ENCODE data around the gene SIDT1.

SIDT1 gene

DNA sequence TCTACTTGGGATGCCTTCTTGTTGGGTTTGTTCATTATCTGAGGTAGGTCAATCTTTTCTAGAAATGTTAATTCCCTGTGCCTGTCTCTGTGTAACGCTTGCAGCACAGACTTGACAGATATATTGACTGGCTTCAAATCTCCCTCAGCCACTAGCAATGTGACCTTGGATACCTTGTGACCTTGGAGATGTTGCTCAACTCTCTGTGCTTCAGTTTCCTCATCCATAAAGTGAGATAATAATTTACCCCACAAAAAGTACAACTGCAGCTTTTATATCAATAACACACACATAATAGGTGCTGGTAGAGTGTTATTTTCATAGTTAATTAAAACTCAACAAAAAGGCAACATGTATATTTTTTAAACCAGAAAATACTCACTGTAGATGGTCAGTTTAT is 52.9 kb downstream of the SIDT1 start:
- Histone ChIP-seq H3K9me3 (ENCODE audit: control insufficient read depth in 1 of 2, low read length in 2 of 2) (no peaks in the 10 kb centered on the region), H3K27me3 (ENCODE audit: control insufficient read depth in 1 of 2, insufficient read depth in 2 of 2, low read length in 2 of 2) (no peaks in the 10 kb centered on the region), H3K27ac (ENCODE audit: low read depth, low read length) (no peak overlapping the region), H3K4me3 (ENCODE audit: low read depth in 1 of 2, low read length in 2 of 2) (no peak overlapping the region), H3K9ac (ENCODE audit: low read depth in 1 of 2, low read length in 2 of 2) (no peak overlapping the region), H3K4me1 (ENCODE audit: control insufficient read depth in 1 of 2, insufficient read depth in 2 of 2, low read length in 2 of 2) (no peaks in the 10 kb centered on the region), H3K36me3 (ENCODE audit: control insufficient read depth in 1 of 2, insufficient read depth in 2 of 2, low read length in 2 of 2) (peaks cover 0 to 3% of the 10 kb centered on the region in 2 donors)

DNA sequence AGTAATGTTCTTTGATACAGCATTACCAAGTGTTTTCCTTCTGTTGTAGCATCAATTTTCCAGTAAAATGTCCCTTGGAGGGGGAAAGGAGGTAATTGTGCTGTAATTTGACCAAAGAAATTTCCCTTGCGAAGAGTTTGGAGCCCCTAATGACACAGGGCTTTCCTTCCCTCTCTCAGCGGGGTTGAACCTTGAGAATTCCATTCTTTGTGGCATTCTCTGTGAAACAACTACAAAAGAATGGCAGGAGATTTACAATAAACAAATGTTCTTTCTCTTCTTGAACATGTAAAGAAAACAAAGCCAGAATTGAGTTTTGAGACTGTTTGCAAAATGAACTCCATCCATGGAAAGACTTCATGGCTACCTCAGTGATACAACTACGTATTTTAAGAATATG is 53.4 kb downstream of the SIDT1 start:
- Histone ChIP-seq H3K27me3 (ENCODE audit: control insufficient read depth in 1 of 2, insufficient read depth in 2 of 2, low read length in 2 of 2) (no peaks in the 10 kb centered on the region), H3K4me3 (ENCODE audit: low read depth in 1 of 2, low read length in 2 of 2) (no peak overlapping the region), H3K9ac (ENCODE audit: low read depth in 1 of 2, low read length in 2 of 2) (no peak overlapping the region), H3K36me3 (ENCODE audit: control insufficient read depth in 1 of 2, insufficient read depth in 2 of 2, low read length in 2 of 2) (peaks cover 0 to 3% of the 10 kb centered on the region in 2 donors), H3K4me1 (ENCODE audit: control insufficient read depth in 1 of 2, insufficient read depth in 2 of 2, low read length in 2 of 2) (no peaks in the 10 kb centered on the region), H3K9me3 (ENCODE audit: control insufficient read depth in 1 of 2, low read length in 2 of 2) (no peaks in the 10 kb centered on the region), H3K27ac (ENCODE audit: low read depth, low read length) (no peak overlapping the region)

DNA sequence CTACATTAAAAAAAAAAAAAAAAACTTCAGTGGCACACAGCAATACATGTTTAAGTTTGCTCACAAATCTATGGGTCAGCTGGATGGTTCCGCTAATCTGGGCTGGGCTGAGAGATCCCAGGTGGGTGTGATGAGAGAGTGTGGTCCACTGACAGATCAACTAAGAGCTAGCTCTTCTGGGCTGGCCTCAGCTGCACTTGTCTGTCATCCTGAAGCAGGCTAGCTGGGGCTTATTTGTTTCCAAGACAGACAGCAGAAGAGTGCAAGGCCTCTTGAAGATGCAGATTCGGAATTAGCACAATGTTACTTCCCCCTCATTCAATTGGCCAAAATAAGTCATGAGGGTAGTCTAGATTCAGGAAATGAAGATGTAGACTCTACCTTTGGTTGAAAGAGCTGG is 56.5 kb downstream of the SIDT1 start:
- Histone ChIP-seq H3K9me3 (ENCODE audit: control insufficient read depth in 1 of 2, low read length in 2 of 2) (no peaks in the 10 kb centered on the region), H3K27me3 (ENCODE audit: control insufficient read depth in 1 of 2, insufficient read depth in 2 of 2, low read length in 2 of 2) (no peaks in the 10 kb centered on the region), H3K4me1 (ENCODE audit: control insufficient read depth in 1 of 2, insufficient read depth in 2 of 2, low read length in 2 of 2) (no peaks in the 10 kb centered on the region), H3K27ac (ENCODE audit: low read depth, low read length) (no peak overlapping the region), H3K9ac (ENCODE audit: low read depth in 1 of 2, low read length in 2 of 2) (no peak overlapping the region), H3K4me3 (ENCODE audit: low read depth in 1 of 2, low read length in 2 of 2) (no peak overlapping the region), H3K36me3 (ENCODE audit: control insufficient read depth in 1 of 2, insufficient read depth in 2 of 2, low read length in 2 of 2) (no peaks in the 10 kb centered on the region)

DNA sequence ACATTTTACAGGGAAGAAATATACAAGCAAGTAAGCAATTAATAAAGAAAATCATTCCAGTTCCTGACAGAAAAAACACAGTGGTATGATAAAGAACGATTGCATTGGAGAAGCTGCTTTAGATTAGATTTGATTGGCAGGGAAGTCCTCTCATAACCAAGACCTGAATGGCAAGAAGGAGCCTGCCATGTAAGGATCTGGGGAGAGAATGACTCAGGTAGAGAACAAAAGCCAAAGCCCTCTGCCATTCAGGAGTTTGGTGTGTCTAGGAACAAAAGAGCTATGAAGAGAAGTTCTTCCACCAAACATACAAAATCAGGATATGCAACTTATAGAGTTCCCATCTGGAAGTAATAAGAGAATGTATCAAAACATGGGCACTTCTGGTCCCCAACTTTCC is 57.6 kb downstream of the SIDT1 start:
- H3K9me3 ChIP-seq (ENCODE audit: control insufficient read depth in 1 of 2, low read length in 2 of 2): no peaks in the 10 kb centered on the region
- no peaks in the 10 kb centered on the region for H3K4me1 ChIP-seq (ENCODE audit: control insufficient read depth in 1 of 2, insufficient read depth in 2 of 2, low read length in 2 of 2)
- no peak overlapping the region for H3K9ac ChIP-seq (ENCODE audit: low read depth in 1 of 2, low read length in 2 of 2)
- H3K36me3 ChIP-seq (ENCODE audit: control insufficient read depth in 1 of 2, insufficient read depth in 2 of 2, low read length in 2 of 2): no peaks in the 10 kb centered on the region
- no peak overlapping the region for H3K27ac ChIP-seq (ENCODE audit: low read depth, low read length)
- no peak overlapping the region for H3K4me3 ChIP-seq (ENCODE audit: low read depth in 1 of 2, low read length in 2 of 2)
- no peaks in the 10 kb centered on the region for H3K27me3 ChIP-seq (ENCODE audit: control insufficient read depth in 1 of 2, insufficient read depth in 2 of 2, low read length in 2 of 2)

DNA sequence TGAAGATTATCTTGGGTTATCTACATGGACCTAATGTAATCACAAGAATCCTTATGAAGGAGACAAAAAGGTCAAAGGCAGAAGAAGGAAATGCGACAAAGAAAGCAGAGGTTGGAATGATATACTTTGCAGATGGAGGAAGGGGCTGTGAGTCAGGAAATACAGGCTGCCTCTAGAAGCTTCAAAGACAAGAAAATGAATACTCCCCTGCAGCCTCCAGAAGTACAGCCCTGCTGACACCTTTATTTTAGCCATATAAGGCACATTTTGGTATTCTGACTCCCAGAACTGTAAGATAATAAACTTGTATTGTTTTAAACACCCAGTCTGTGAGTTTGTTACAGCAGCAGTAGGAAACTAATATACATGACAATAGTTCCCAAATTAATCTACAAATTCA is 58.6 kb downstream of the SIDT1 start:
- Histone ChIP-seq H3K27ac (ENCODE audit: low read depth, low read length) (no peak overlapping the region), H3K9ac (ENCODE audit: low read depth in 1 of 2, low read length in 2 of 2) (no peak overlapping the region), H3K36me3 (ENCODE audit: control insufficient read depth in 1 of 2, insufficient read depth in 2 of 2, low read length in 2 of 2) (no peaks in the 10 kb centered on the region), H3K4me1 (ENCODE audit: control insufficient read depth in 1 of 2, insufficient read depth in 2 of 2, low read length in 2 of 2) (no peaks in the 10 kb centered on the region), H3K9me3 (ENCODE audit: control insufficient read depth in 1 of 2, low read length in 2 of 2) (no peaks in the 10 kb centered on the region), H3K27me3 (ENCODE audit: control insufficient read depth in 1 of 2, insufficient read depth in 2 of 2, low read length in 2 of 2) (no peaks in the 10 kb centered on the region), H3K4me3 (ENCODE audit: low read depth in 1 of 2, low read length in 2 of 2) (no peak overlapping the region)

DNA sequence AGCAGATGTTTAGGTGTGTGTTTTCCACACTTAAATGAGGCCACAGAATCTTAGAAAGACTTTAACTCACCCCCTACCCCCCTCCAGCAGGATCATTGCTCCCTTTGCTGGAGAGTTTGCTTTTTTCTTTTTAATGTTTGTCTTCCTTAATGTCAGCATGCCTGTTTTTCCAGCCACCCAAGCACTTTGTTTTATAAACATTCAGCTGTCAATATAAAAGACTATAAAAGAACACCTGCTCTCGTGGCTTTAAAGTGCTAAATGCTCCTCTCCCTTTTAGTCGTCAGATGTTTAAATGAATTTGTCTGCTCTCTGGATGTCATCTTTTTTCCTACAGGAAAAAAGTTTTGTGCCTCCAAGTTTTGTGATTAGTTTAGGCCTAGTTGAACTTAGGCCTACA is 61.7 kb downstream of the SIDT1 start:
- H3K4me3 ChIP-seq (ENCODE audit: low read depth in 1 of 2, low read length in 2 of 2): no peak overlapping the region
- no peak overlapping the region for H3K27ac ChIP-seq (ENCODE audit: low read depth, low read length)
- no peaks in the 10 kb centered on the region for H3K36me3 ChIP-seq (ENCODE audit: control insufficient read depth in 1 of 2, insufficient read depth in 2 of 2, low read length in 2 of 2)
- no peak overlapping the region for H3K9ac ChIP-seq (ENCODE audit: low read depth in 1 of 2, low read length in 2 of 2)
- no peaks in the 10 kb centered on the region for H3K9me3 ChIP-seq (ENCODE audit: control insufficient read depth in 1 of 2, low read length in 2 of 2)
- no peaks in the 10 kb centered on the region for H3K27me3 ChIP-seq (ENCODE audit: control insufficient read depth in 1 of 2, insufficient read depth in 2 of 2, low read length in 2 of 2)
- no peaks in the 10 kb centered on the region for H3K4me1 ChIP-seq (ENCODE audit: control insufficient read depth in 1 of 2, insufficient read depth in 2 of 2, low read length in 2 of 2)

DNA sequence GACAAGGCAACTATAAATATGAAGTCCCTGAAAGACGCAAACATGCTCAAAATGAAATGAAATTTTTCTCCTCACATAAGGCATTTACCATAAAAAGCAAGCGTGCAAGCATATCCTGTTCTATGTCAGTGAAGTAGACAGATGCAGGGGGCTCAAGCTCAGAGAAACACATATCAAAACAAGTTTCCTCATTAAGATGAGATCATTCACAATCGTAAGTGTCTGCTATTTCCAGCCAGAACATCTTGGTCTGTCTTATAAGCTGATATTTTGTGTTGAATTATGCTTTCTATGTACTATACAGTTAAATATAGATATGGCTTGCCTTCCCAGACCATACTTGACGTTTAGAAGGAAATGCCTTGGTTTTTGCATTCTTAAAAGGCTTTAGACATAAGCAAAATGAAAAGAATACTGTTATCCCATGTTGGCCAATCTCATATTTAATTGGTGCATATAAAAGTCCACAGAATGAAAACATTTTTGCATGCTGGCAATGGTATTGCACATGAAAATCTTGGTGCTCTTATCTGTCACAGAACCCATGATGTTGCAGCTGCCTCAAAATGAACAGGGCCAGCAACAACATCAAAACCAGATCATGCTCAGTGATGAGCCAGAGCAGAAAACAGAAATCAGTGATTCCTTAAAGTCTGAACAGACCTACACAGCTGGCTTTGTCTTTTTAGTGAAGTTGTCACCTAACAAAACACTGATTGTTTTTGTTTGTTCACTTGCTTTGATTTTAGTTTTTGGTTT is 65.4 kb downstream of the SIDT1 start:
- Histone ChIP-seq H3K9ac (ENCODE audit: low read depth in 1 of 2, low read length in 2 of 2) (no peak overlapping the region), H3K4me1 (ENCODE audit: control insufficient read depth in 1 of 2, insufficient read depth in 2 of 2, low read length in 2 of 2) (no peaks in the 10 kb centered on the region), H3K9me3 (ENCODE audit: control insufficient read depth in 1 of 2, low read length in 2 of 2) (no peaks in the 10 kb centered on the region), H3K27ac (ENCODE audit: low read depth, low read length) (no peak overlapping the region), H3K27me3 (ENCODE audit: control insufficient read depth in 1 of 2, insufficient read depth in 2 of 2, low read length in 2 of 2) (no peaks in the 10 kb centered on the region), H3K36me3 (ENCODE audit: control insufficient read depth in 1 of 2, insufficient read depth in 2 of 2, low read length in 2 of 2) (no peaks in the 10 kb centered on the region), H3K4me3 (ENCODE audit: low read depth in 1 of 2, low read length in 2 of 2) (no peak overlapping the region)

DNA sequence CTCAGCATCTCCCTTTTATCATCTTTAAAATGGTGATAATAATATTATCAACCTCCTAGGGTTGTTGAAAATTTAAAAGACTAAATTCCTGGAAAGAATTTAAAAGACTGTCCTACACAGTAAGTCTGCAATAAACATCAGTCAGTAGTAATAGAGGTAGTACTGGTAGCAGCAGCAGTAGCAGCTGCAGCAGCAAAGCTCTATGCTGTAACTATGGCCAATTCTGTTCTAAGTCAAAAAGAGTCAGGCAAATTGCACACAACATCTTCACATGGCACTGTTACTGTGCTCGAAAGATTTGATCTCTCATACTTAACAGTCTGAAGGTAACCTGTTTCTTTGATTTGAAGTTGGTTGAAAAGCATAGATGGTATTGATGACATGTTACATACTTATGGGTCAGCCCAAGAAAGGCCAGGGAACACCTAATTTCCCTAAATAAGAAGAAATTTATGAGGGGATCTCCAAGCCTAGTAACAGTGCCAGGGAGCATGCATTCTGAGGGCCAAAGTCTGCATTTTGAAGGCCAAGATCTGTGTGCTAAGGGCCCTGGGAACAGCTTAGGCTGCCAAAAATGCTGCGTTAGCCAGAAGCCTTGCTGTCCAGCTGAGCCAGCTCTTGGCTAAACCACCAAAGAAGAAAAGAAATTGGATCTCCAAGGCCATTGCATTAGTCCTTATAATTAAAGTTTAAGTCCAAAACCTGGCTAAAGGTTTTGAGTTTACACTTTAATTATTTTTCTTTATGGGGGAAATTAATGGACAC is 68.2 kb downstream of the SIDT1 start:
- Histone ChIP-seq H3K27ac (ENCODE audit: low read depth, low read length) (no peak overlapping the region), H3K27me3 (ENCODE audit: control insufficient read depth in 1 of 2, insufficient read depth in 2 of 2, low read length in 2 of 2) (no peaks in the 10 kb centered on the region), H3K9me3 (ENCODE audit: control insufficient read depth in 1 of 2, low read length in 2 of 2) (no peaks in the 10 kb centered on the region), H3K9ac (ENCODE audit: low read depth in 1 of 2, low read length in 2 of 2) (no peak overlapping the region), H3K4me1 (ENCODE audit: control insufficient read depth in 1 of 2, insufficient read depth in 2 of 2, low read length in 2 of 2) (no peaks in the 10 kb centered on the region), H3K36me3 (ENCODE audit: control insufficient read depth in 1 of 2, insufficient read depth in 2 of 2, low read length in 2 of 2) (no peaks in the 10 kb centered on the region), H3K4me3 (ENCODE audit: low read depth in 1 of 2, low read length in 2 of 2) (no peak overlapping the region)

DNA sequence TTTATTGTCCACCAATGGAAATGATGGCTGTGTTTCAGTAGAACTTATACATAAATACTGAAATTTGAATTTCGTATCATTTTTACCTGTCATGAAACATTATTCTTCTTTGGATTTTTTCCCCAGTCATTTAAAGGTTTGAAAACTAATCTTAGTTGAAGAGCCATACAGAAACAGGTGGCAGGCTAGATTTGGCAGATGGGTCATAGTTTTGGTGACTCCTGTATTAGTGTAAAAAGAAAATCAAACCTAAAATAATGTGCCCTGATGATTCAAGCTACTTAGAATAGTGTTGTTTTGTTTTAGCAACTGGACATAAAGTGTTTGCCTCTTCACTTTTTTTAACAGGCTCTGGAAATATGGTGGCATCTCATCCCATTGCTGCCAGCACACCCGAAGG is 68.9 kb downstream of the SIDT1 start:
- peaks cover 0 to under 1% of the 10 kb centered on the region in 2 donors for H3K4me1 ChIP-seq (ENCODE audit: control insufficient read depth in 1 of 2, insufficient read depth in 2 of 2, low read length in 2 of 2)
- H3K9ac ChIP-seq (ENCODE audit: low read depth in 1 of 2, low read length in 2 of 2): no peak overlapping the region
- no peak overlapping the region for H3K4me3 ChIP-seq (ENCODE audit: low read depth in 1 of 2, low read length in 2 of 2)
- no peaks in the 10 kb centered on the region for H3K27me3 ChIP-seq (ENCODE audit: control insufficient read depth in 1 of 2, insufficient read depth in 2 of 2, low read length in 2 of 2)
- no peaks in the 10 kb centered on the region for H3K9me3 ChIP-seq (ENCODE audit: control insufficient read depth in 1 of 2, low read length in 2 of 2)
- no peaks in the 10 kb centered on the region for H3K36me3 ChIP-seq (ENCODE audit: control insufficient read depth in 1 of 2, insufficient read depth in 2 of 2, low read length in 2 of 2)
- no peak overlapping the region for H3K27ac ChIP-seq (ENCODE audit: low read depth, low read length)

DNA sequence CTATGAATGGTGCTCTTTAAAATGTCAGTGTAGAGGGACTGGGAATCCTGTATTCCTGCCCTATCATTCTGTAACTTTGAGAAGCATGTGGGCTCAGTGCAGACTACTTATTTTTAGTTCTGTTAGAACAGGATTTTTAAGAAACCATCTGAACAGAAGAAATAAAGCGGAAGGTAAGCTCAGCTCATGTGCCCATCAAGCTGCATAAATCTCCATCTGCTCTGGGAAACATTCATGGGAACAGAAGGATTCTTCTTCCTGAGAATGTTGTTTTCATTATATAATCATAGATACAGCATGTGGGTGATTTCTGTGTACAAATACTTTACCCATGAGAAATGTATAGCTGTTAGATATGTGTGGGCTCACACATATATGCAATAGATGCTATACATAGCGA is 69.9 kb downstream of the SIDT1 start:
- H3K36me3 ChIP-seq (ENCODE audit: control insufficient read depth in 1 of 2, insufficient read depth in 2 of 2, low read length in 2 of 2): no peaks in the 10 kb centered on the region

More for the DNA sequence above, 69.9 kb downstream of the SIDT1 start:
- H3K9ac ChIP-seq (ENCODE audit: low read depth in 1 of 2, low read length in 2 of 2): no peak overlapping the region
- no peaks in the 10 kb centered on the region for H3K9me3 ChIP-seq (ENCODE audit: control insufficient read depth in 1 of 2, low read length in 2 of 2)
- H3K27ac ChIP-seq (ENCODE audit: low read depth, low read length): no peak overlapping the region
- H3K4me3 ChIP-seq (ENCODE audit: low read depth in 1 of 2, low read length in 2 of 2): no peak overlapping the region
- H3K27me3 ChIP-seq (ENCODE audit: control insufficient read depth in 1 of 2, insufficient read depth in 2 of 2, low read length in 2 of 2): no peaks in the 10 kb centered on the region
- H3K4me1 ChIP-seq (ENCODE audit: control insufficient read depth in 1 of 2, insufficient read depth in 2 of 2, low read length in 2 of 2): peaks cover 0 to 5% of the 10 kb centered on the region in 2 donors
